ENCODE measurements around the gene FOCAD.

FOCAD gene

GRCh38 chr9:20854444-20854843 is 170.4 kb downstream of the FOCAD start:
- no peak overlapping the region for H3K4me2 ChIP-seq (ENCODE audit: low read length)
- no peak overlapping the region for H3K18ac ChIP-seq (ENCODE audit: low read length)
- H2BK15ac ChIP-seq (replicated peaks; ENCODE audit: low read depth): no peak overlapping the region
- H3K9ac ChIP-seq (ENCODE audit: low read length): no peak overlapping the region
- no peak overlapping the region for H3K23ac ChIP-seq (ENCODE audit: low read length)
- no peak overlapping the region for H4K5ac ChIP-seq (ENCODE audit: low read length)
- no peak overlapping the region for H3K27ac ChIP-seq (ENCODE audit: low read depth, low read length)
- H2AK5ac ChIP-seq (ENCODE audit: low read length): no peak overlapping the region
- H2BK5ac ChIP-seq (ENCODE audit: low read length): no peak overlapping the region
- H3K27me3 ChIP-seq (ENCODE audit: insufficient read depth, low read length, poor library complexity): no peaks in the 10 kb centered on the region
- WGBS (ENCODE audit: extremely low coverage, insufficient coverage, low lambda C conversion rate): no CpG with 5 or more reads among the region's 4 CpGs
- H3K79me2 ChIP-seq (ENCODE audit: control insufficient read depth, insufficient read depth, low read length): no peaks in the 10 kb centered on the region
- no peak overlapping the region for H4K8ac ChIP-seq (ENCODE audit: low read depth, low read length)
- no peaks in the 10 kb centered on the region for H3K36me3 ChIP-seq (ENCODE audit: control insufficient read depth, insufficient read depth, low read length)
- no peak overlapping the region for H2BK120ac ChIP-seq (ENCODE audit: low read depth, low read length)
- no peak overlapping the region for H3K56ac ChIP-seq (ENCODE audit: low read length)
- DNase-seq: no peak
- no peaks in the 10 kb centered on the region for H3K4me1 ChIP-seq (ENCODE audit: control insufficient read depth, low read depth, low read length)
- H3K4me3 ChIP-seq (ENCODE audit: low read length): no peak overlapping the region
- H3K79me1 ChIP-seq (ENCODE audit: low read length): no peaks in the 10 kb centered on the region
- H3K4ac ChIP-seq (ENCODE audit: low read depth, low read length): no peak overlapping the region

GRCh38 chr9:20863945-20864344 is 179.9 kb downstream of the FOCAD start:
- Histone ChIP-seq H3K4me3 (ENCODE audit: low read length) (no peak overlapping the region), H3K56ac (ENCODE audit: low read length) (no peak overlapping the region), H2BK120ac (ENCODE audit: low read depth, low read length) (no peak overlapping the region), H3K27ac (ENCODE audit: low read depth, low read length) (no peak overlapping the region), H2BK5ac (ENCODE audit: low read length) (no peak overlapping the region), H2BK15ac (replicated peaks; ENCODE audit: low read depth) (no peak overlapping the region), H4K5ac (ENCODE audit: low read length) (no peak overlapping the region), H3K4me1 (ENCODE audit: control insufficient read depth, low read depth, low read length) (peaks cover 2% of the 10 kb centered on the region), H3K27me3 (ENCODE audit: insufficient read depth, low read length, poor library complexity) (no peaks in the 10 kb centered on the region), H3K4me2 (ENCODE audit: low read length) (no peak overlapping the region), H3K23ac (ENCODE audit: low read length) (no peak overlapping the region), H2AK5ac (ENCODE audit: low read length) (no peak overlapping the region), H3K79me2 (ENCODE audit: control insufficient read depth, insufficient read depth, low read length) (no peaks in the 10 kb centered on the region), H3K18ac (ENCODE audit: low read length) (no peak overlapping the region), H4K8ac (ENCODE audit: low read depth, low read length) (no peak overlapping the region), H3K79me1 (ENCODE audit: low read length) (no peaks in the 10 kb centered on the region), H3K9ac (ENCODE audit: low read length) (no peak overlapping the region), H3K36me3 (ENCODE audit: control insufficient read depth, insufficient read depth, low read length) (no peaks in the 10 kb centered on the region), H3K4ac (ENCODE audit: low read depth, low read length) (no peak overlapping the region)
- DNase-seq: no peak
- no CpG with 5 or more reads among the region's 2 CpGs for WGBS (ENCODE audit: extremely low coverage, insufficient coverage, low lambda C conversion rate)

GRCh38 chr9:20865347-20865746 is 181.3 kb downstream of the FOCAD start:
- Histone ChIP-seq H3K9ac (ENCODE audit: low read length) (no peak overlapping the region), H3K79me1 (ENCODE audit: low read length) (no peaks in the 10 kb centered on the region), H3K27ac (ENCODE audit: low read depth, low read length) (no peak overlapping the region), H2BK15ac (replicated peaks; ENCODE audit: low read depth) (no peak overlapping the region), H2BK120ac (ENCODE audit: low read depth, low read length) (no peak overlapping the region), H2AK5ac (ENCODE audit: low read length) (no peak overlapping the region), H3K4me1 (ENCODE audit: control insufficient read depth, low read depth, low read length) (peaks cover 2% of the 10 kb centered on the region), H3K4me2 (ENCODE audit: low read length) (no peak overlapping the region), H4K5ac (ENCODE audit: low read length) (no peak overlapping the region), H3K4me3 (ENCODE audit: low read length) (no peak overlapping the region), H3K56ac (ENCODE audit: low read length) (no peak overlapping the region), H3K23ac (ENCODE audit: low read length) (no peak overlapping the region), H3K36me3 (ENCODE audit: control insufficient read depth, insufficient read depth, low read length) (no peaks in the 10 kb centered on the region), H3K79me2 (ENCODE audit: control insufficient read depth, insufficient read depth, low read length) (no peaks in the 10 kb centered on the region), H2BK5ac (ENCODE audit: low read length) (no peak overlapping the region), H3K27me3 (ENCODE audit: insufficient read depth, low read length, poor library complexity) (no peaks in the 10 kb centered on the region), H4K8ac (ENCODE audit: low read depth, low read length) (no peak overlapping the region), H3K4ac (ENCODE audit: low read depth, low read length) (no peak overlapping the region), H3K18ac (ENCODE audit: low read length) (no peak overlapping the region)
- no CpG with 5 or more reads among the region's 4 CpGs for WGBS (ENCODE audit: extremely low coverage, insufficient coverage, low lambda C conversion rate)
- no peak for DNase-seq

GRCh38 chr9:20870115-20870514 is 186.1 kb downstream of the FOCAD start:
- Histone ChIP-seq H3K4me1 (ENCODE audit: control insufficient read depth, low read depth, low read length) (peaks cover 5% of the 10 kb centered on the region), H4K8ac (ENCODE audit: low read depth, low read length) (no peak overlapping the region), H2BK5ac (ENCODE audit: low read length) (no peak overlapping the region), H3K9ac (ENCODE audit: low read length) (no peak overlapping the region), H4K5ac (ENCODE audit: low read length) (no peak overlapping the region), H3K79me1 (ENCODE audit: low read length) (no peaks in the 10 kb centered on the region), H2AK5ac (ENCODE audit: low read length) (no peak overlapping the region), H3K23ac (ENCODE audit: low read length) (no peak overlapping the region), H3K4ac (ENCODE audit: low read depth, low read length) (no peak overlapping the region), H2BK15ac (replicated peaks; ENCODE audit: low read depth) (no peak overlapping the region), H3K4me3 (ENCODE audit: low read length) (no peak overlapping the region), H2BK120ac (ENCODE audit: low read depth, low read length) (no peak overlapping the region), H3K4me2 (ENCODE audit: low read length) (no peak overlapping the region), H3K36me3 (ENCODE audit: control insufficient read depth, insufficient read depth, low read length) (no peaks in the 10 kb centered on the region), H3K18ac (ENCODE audit: low read length) (no peak overlapping the region), H3K56ac (ENCODE audit: low read length) (no peak overlapping the region), H3K27me3 (ENCODE audit: insufficient read depth, low read length, poor library complexity) (no peaks in the 10 kb centered on the region), H3K27ac (ENCODE audit: low read depth, low read length) (no peak overlapping the region), H3K79me2 (ENCODE audit: control insufficient read depth, insufficient read depth, low read length) (no peaks in the 10 kb centered on the region)
- no peak for DNase-seq
- WGBS (ENCODE audit: extremely low coverage, insufficient coverage, low lambda C conversion rate): no CpG with 5 or more reads among the region's 4 CpGs

- DNase-seq: peak; percentile 47
- Histone ChIP-seq H2BK15ac (replicated peaks; ENCODE audit: low read depth) (no peak overlapping the region), H3K79me2 (ENCODE audit: control insufficient read depth, insufficient read depth, low read length) (no peaks in the 10 kb centered on the region), H2BK120ac (ENCODE audit: low read depth, low read length) (no peak overlapping the region), H3K56ac (ENCODE audit: low read length) (no peak overlapping the region), H3K9ac (ENCODE audit: low read length) (no peak overlapping the region), H2AK5ac (ENCODE audit: low read length) (no peak overlapping the region), H4K8ac (ENCODE audit: low read depth, low read length) (no peak overlapping the region), H3K36me3 (ENCODE audit: control insufficient read depth, insufficient read depth, low read length) (no peaks in the 10 kb centered on the region), H3K4me2 (ENCODE audit: low read length) (no peak overlapping the region), H3K4ac (ENCODE audit: low read depth, low read length) (no peak overlapping the region), H3K27me3 (ENCODE audit: insufficient read depth, low read length, poor library complexity) (no peaks in the 10 kb centered on the region), H3K23ac (ENCODE audit: low read length) (no peak overlapping the region), H3K4me1 (ENCODE audit: control insufficient read depth, low read depth, low read length) (peaks cover 4% of the 10 kb centered on the region), H3K27ac (ENCODE audit: low read depth, low read length) (no peak overlapping the region), H3K4me3 (ENCODE audit: low read length) (no peak overlapping the region), H4K5ac (ENCODE audit: low read length) (no peak overlapping the region), H3K18ac (ENCODE audit: low read length) (no peak overlapping the region), H2BK5ac (ENCODE audit: low read length) (no peak overlapping the region), H3K79me1 (ENCODE audit: low read length) (no peaks in the 10 kb centered on the region)
- WGBS (ENCODE audit: extremely low coverage, insufficient coverage, low lambda C conversion rate): no CpG with 5 or more reads among the region's 1 CpG
These were observed 188.4 kb downstream of the FOCAD start for GRCh38 chr9:20872340-20872977.

GRCh38 chr9:20873240-20873865 is 189.3 kb downstream of the FOCAD start:
- no peak overlapping the region for H3K56ac ChIP-seq (ENCODE audit: low read length)
- no peaks in the 10 kb centered on the region for H3K79me1 ChIP-seq (ENCODE audit: low read length)
- no peak overlapping the region for H2AK5ac ChIP-seq (ENCODE audit: low read length)
- H2BK120ac ChIP-seq (ENCODE audit: low read depth, low read length): no peak overlapping the region
- no peaks in the 10 kb centered on the region for H3K36me3 ChIP-seq (ENCODE audit: control insufficient read depth, insufficient read depth, low read length)
- no peak overlapping the region for H3K18ac ChIP-seq (ENCODE audit: low read length)
- H3K4me3 ChIP-seq (ENCODE audit: low read length): no peak overlapping the region
- no peak overlapping the region for H3K4ac ChIP-seq (ENCODE audit: low read depth, low read length)
- H3K23ac ChIP-seq (ENCODE audit: low read length): no peak overlapping the region
- no peaks in the 10 kb centered on the region for H3K27me3 ChIP-seq (ENCODE audit: insufficient read depth, low read length, poor library complexity)
- DNase-seq: no peak
- H4K5ac ChIP-seq (ENCODE audit: low read length): no peak overlapping the region
- WGBS (ENCODE audit: extremely low coverage, insufficient coverage, low lambda C conversion rate): no CpG with 5 or more reads among the region's 5 CpGs
- H3K27ac ChIP-seq (ENCODE audit: low read depth, low read length): no peak overlapping the region
- H3K4me1 ChIP-seq (ENCODE audit: control insufficient read depth, low read depth, low read length): peaks cover 4% of the 10 kb centered on the region
- no peak overlapping the region for H4K8ac ChIP-seq (ENCODE audit: low read depth, low read length)
- no peaks in the 10 kb centered on the region for H3K79me2 ChIP-seq (ENCODE audit: control insufficient read depth, insufficient read depth, low read length)
- no peak overlapping the region for H2BK15ac ChIP-seq (replicated peaks; ENCODE audit: low read depth)
- no peak overlapping the region for H3K9ac ChIP-seq (ENCODE audit: low read length)
- no peak overlapping the region for H2BK5ac ChIP-seq (ENCODE audit: low read length)
- H3K4me2 ChIP-seq (ENCODE audit: low read length): no peak overlapping the region
